ENCODE measurements around the gene BRSK1. TPM values are rescaled to one million over a fixed set of nuclear protein-coding genes. Genes with fewer than 3 reads are reported as not detected.

Gene BRSK1
- total and polyA plus RNA-seq, 2 of the 13 experiments (the other 11 are each of a cell fraction or from before 2014, with no cell fraction given), result 0.18 to 1.2 TPM

DNA sequence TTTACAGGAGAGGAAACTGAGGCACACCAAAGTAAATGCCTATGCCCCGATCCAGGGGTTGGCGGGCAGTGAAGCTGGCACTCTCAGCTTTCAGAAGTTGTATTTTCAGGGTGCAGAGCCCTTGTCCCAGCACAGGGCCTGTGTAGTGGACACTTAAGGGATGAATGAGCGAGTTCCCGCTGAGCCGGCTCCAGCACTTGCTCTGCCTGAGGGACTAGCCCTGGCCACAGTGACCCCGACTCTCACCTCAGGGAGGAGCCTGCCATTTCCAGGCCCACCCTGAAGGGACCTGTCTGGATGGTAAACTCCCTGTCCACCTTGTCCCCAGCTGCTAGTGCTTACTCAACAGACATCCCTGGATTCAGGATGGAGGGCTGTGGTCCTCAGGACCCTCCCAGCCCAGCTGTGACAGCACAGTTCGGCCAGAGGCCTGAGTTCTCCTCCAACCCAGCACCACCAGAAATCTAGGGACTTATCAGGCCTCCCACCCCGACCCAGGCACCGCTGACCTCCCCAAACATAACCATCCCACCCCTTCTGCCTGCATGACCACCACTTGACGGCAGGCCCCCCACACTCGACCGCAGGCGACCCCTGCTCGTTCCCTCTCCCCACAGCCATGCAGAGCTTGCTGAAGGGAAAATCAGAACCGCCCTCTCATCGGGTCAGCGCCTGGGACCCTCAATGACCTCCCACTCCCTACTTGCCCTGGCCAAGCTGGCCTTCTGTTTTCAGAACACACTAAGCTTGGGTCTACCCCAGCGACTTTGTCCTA, 33.3 kb upstream of the BRSK1 start (continued):
- TF ChIP-seq ZNF335 (CRISPR knock-in tag; IDR thresholded peaks at IDR 0.05), result no peak

GRCh38 chr19:55251341-55252081, 32.3 kb upstream of the BRSK1 start:
- peak overlapping the region; percentile 34; the same call in 1 of the 2 replicates for H3K9ac ChIP-seq (ENCODE audit: insufficient read depth, low read depth, low read length)
- no peak overlapping the region for H2AFZ ChIP-seq (ENCODE audit: low read length)
- ATAC-seq, result no peak
- H3K9me3 ChIP-seq (ENCODE audit: low read length), result no peaks in the 10 kb centered on the region
- no peak overlapping the region for H3K27ac ChIP-seq (ENCODE audit: extremely low read length, insufficient read depth, low read length)
- H3K79me2 ChIP-seq (ENCODE audit: insufficient read depth, low read length), result peaks cover 89% of the 10 kb centered on the region
- no peaks in the 10 kb centered on the region for H3K27me3 ChIP-seq (ENCODE audit: control insufficient read depth in 1 of 2, insufficient read depth in 2 of 2, low read length in 2 of 2)
- in situ Hi-C loops (cut with HindIII; ENCODE audit: extremely low pct_ligation_motif_present, low pct_unique_long_range_greater_than_20kb) (no loop called here), intact Hi-C loops (cut with micrococcal nuclease; ENCODE audit: unreplicated experiment) (no loop called here)
- no peak for DNase-seq (ENCODE audit: low spot score)
- peaks cover 59% of the 10 kb centered on the region for H3K4me1 ChIP-seq (ENCODE audit: insufficient read depth, low read length)
- no peak for FAIRE-seq
- peaks cover 14 to 55% of the 10 kb centered on the region in 2 experiments; a peak in 4 of 5 replicates for H3K36me3 ChIP-seq (replicated peaks in 1 of 2; ENCODE audit: control insufficient read depth in 1 of 2, insufficient read depth in 2 of 2, low read length in 2 of 2)
- H4K20me1 ChIP-seq (ENCODE audit: insufficient read depth, low read length), result peaks cover 68% of the 10 kb centered on the region
- ChIA-PET CTCF (ENCODE audit: low intra/inter-chr PET ratio, low total read pairs) (no interaction called here), POLR2A (interaction anchor here (0.8 kb wide), 1 partner anchor 9 kb away, joined by 3 read pairs; no protein-coding TSS in a partner anchor)
- no peak overlapping the region for H3K4me3 ChIP-seq (replicated peaks in 1 of 3; ENCODE audit: insufficient read depth in 1 of 3, low read depth in 2 of 3, low read length in 3 of 3)
- BruUV-seq (replicated peaks), result no TSS peak
- no peak overlapping the region for H3K4me2 ChIP-seq (ENCODE audit: low read depth, low read length)
- no peak for TF ChIP-seq ZFX (CRISPR knock-in tag; IDR thresholded peaks at IDR 0.05; ENCODE audit: low read depth)
- TF ChIP-seq SYNCRIP (IDR thresholded peaks at IDR 0.05; ENCODE audit: insufficient read depth, low read depth, low read length), result no peak
- no peak for TF ChIP-seq HOXA3 (CRISPR knock-in tag; IDR thresholded peaks at IDR 0.05)
- TF ChIP-seq NR0B2 (CRISPR knock-in tag; IDR thresholded peaks at IDR 0.05), result no peak
- TF ChIP-seq ARNTL (CRISPR knock-in tag; IDR thresholded peaks at IDR 0.05), result no peak
- no peak for TF ChIP-seq SP5 (CRISPR knock-in tag; IDR thresholded peaks at IDR 0.05; ENCODE audit: borderline replicate concordance, low read depth)
- TF ChIP-seq PRDM4 (CRISPR knock-in tag; IDR thresholded peaks at IDR 0.05; ENCODE audit: borderline replicate concordance), result no peak
- TF ChIP-seq, protein P1, sequence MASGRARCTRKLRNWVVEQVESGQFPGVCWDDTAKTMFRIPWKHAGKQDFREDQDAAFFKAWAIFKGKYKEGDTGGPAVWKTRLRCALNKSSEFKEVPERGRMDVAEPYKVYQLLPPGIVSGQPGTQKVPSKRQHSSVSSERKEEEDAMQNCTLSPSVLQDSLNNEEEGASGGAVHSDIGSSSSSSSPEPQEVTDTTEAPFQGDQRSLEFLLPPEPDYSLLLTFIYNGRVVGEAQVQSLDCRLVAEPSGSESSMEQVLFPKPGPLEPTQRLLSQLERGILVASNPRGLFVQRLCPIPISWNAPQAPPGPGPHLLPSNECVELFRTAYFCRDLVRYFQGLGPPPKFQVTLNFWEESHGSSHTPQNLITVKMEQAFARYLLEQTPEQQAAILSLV (CRISPR knock-in tag; IDR thresholded peaks at IDR 0.05; ENCODE audit: borderline replicate concordance), result no peak
- TF ChIP-seq KAT2B (IDR thresholded peaks at IDR 0.05; ENCODE audit: borderline replicate concordance, low read depth, low read length), result no peak
- TF ChIP-seq CBX1 (IDR thresholded peaks at IDR 0.05; ENCODE audit: low read depth), result no peak
- no peak for TF ChIP-seq JARID2 (CRISPR knock-in tag; IDR thresholded peaks at IDR 0.05; ENCODE audit: insufficient replicate concordance)
- no peak for TF ChIP-seq GTF2F1 (IDR thresholded peaks at IDR 0.05; ENCODE audit: low read length)
- 95% methylated on average over 14 of the region's 19 CpGs for WGBS (ENCODE audit: low lambda C conversion rate)
